Tibial nerve (tissue), 4 donors: Measurements from ENCODE around the gene MCC. TPM values are rescaled to one million over a fixed set of nuclear protein-coding genes. Genes with fewer than 3 reads are reported as not detected.

ENCODE experiments used
- DNase-seq, 2 donors: peaks; one replicate each; pipeline ENCODE4 v3.0.0-alpha.2; 2019; ENCODE audit warnings: low spot score in 2 of 2
- H3K27ac ChIP-seq, 4 donors: fragments of 200-600 bp; sonication (generic) in 3 of 4; one replicate each; pipeline ENCODE4 v1.5.1; 2017 to 2019; ENCODE audit warnings: mild to moderate bottlenecking in 1 of 4
- H3K27me3 ChIP-seq, 2 donors: fragments of 200-600 bp; sonication (generic) in 1 of 2; one replicate each; pipeline versions ENCODE4 v1.5.1 to v1.6.0; 2017 to 2019
- H3K36me3 ChIP-seq, 3 donors: fragments of 200-600 bp; sonication (generic); one replicate each; pipeline ENCODE4 v1.5.1; 2018 to 2019
- H3K4me1 ChIP-seq, 4 donors: fragments of 200-600 bp; sonication (generic) in 3 of 4; one replicate each; pipeline ENCODE4 v1.5.1; 2017 to 2019
- H3K4me3 ChIP-seq, 4 donors: fragments of 200-600 bp; sonication (generic) in 3 of 4; one replicate each; pipeline ENCODE4 v1.5.1; 2017 to 2019; ENCODE audit warnings: mild to moderate bottlenecking in 1 of 4, moderate library complexity in 1 of 4
- H3K9me3 ChIP-seq, 4 donors: fragments of 200-600 bp; sonication (generic) in 3 of 4; one replicate each; pipeline ENCODE4 v1.5.1; 2017 to 2019
- CTCF ChIP-seq, 5 experiments: fragments of 200-600 bp in 3 of 5; fragments of 450-650 bp in 2 of 5; sonication (generic) in 3 of 5; IDR thresholded peaks; one replicate each; pipeline ENCODE4 v1.5.1; 2016 to 2019; ENCODE audit warnings: antibody characterized with exemption in 5 of 5, mild to moderate bottlenecking in 3 of 5, moderate library complexity in 2 of 5
- EP300 ChIP-seq, 2 donors: sonication (generic); formaldehyde crosslinking; IDR thresholded peaks; one replicate each; pipeline ENCODE4 v1.6.1; 2017; ENCODE audit warnings: antibody characterized with exemption in 2 of 2, mild to moderate bottlenecking in 1 of 2
- POLR2A ChIP-seq, 2 donors: fragments of 450-650 bp; IDR thresholded peaks; one replicate each; pipeline ENCODE4 v1.6.1; 2017; ENCODE audit warnings: antibody characterized with exemption in 2 of 2, mild to moderate bottlenecking in 2 of 2, moderate library complexity in 2 of 2
- WGBS, 2 donors: methylation state at CpG; one replicate each; pipeline ENCODE4 v1.1.5; 2018; 5-methylcytosine and 5-hydroxymethylcytosine counted together
- total RNA-seq, 4 donors: library from RNA; depleted of rRNA; stranded (reverse); fragments of >200 nt; gene quantifications; one replicate each; pipeline ENCODE4 v1.1.0, GENCODE V29; 2016

MCC gene
- total RNA-seq, 4 donors from 2014 or later = 55.5 to 122 (median 80.9) TPM

GRCh38 chr5:113118765-113119164, 369.5 kb downstream of the MCC start:
- Histone ChIP-seq H3K4me3 (no peak overlapping the region), H3K4me1 (peaks cover 0 to 41% (median 6%) of the 10 kb centered on the region in 4 donors), H3K27ac (no peak overlapping the region), H3K27me3 (no peaks in the 10 kb centered on the region), H3K36me3 (peaks cover 0 to 17% (median 0%) of the 10 kb centered on the region in 3 donors), H3K9me3 (peaks cover 0 to 10% (median 0%) of the 10 kb centered on the region in 4 donors)
- no peak for TF ChIP-seq EP300 (IDR thresholded peaks at IDR 0.05)
- TF ChIP-seq POLR2A (IDR thresholded peaks at IDR 0.05) = no peak
- no peak for TF ChIP-seq CTCF (IDR thresholded peaks at IDR 0.05)
- 28 to 32% methylated on average over 7 of the region's 7 CpGs for WGBS, 2 donors
- no peak for DNase-seq

- no peaks in the 10 kb centered on the region for H3K27me3 ChIP-seq
- peaks cover 0 to 37% (median 6%) of the 10 kb centered on the region in 4 donors for H3K4me1 ChIP-seq
- no peak for DNase-seq
- WGBS, 2 donors = 66 to 70% methylated on average over 3 of the region's 3 CpGs
- peaks cover 0 to 17% (median 0%) of the 10 kb centered on the region in 3 donors for H3K36me3 ChIP-seq
- TF ChIP-seq CTCF (IDR thresholded peaks at IDR 0.05) (no peak), POLR2A (IDR thresholded peaks at IDR 0.05) (no peak), EP300 (IDR thresholded peaks at IDR 0.05) (no peak)
- H3K4me3 ChIP-seq = no peak overlapping the region
- no peak overlapping the region for H3K27ac ChIP-seq
- H3K9me3 ChIP-seq = peaks cover 0 to 10% (median 0%) of the 10 kb centered on the region in 4 donors
Observed at GRCh38 chr5:113118298-113118697, 370.0 kb downstream of the MCC start.

GRCh38 chr5:113117543-113118115, 370.6 kb downstream of the MCC start:
- no peak for DNase-seq
- peaks cover 0 to 34% (median 6%) of the 10 kb centered on the region in 4 donors for H3K4me1 ChIP-seq
- no peak for TF ChIP-seq POLR2A (IDR thresholded peaks at IDR 0.05)
- TF ChIP-seq CTCF (IDR thresholded peaks at IDR 0.05) = no peak
- no peak for TF ChIP-seq EP300 (IDR thresholded peaks at IDR 0.05)
- 75 to 79% methylated on average over 4 of the region's 4 CpGs for WGBS, 2 donors
- H3K4me3 ChIP-seq = no peak overlapping the region
- peaks cover 0 to 10% (median 0%) of the 10 kb centered on the region in 4 donors for H3K9me3 ChIP-seq
- H3K36me3 ChIP-seq = peaks cover 0 to 17% (median 0%) of the 10 kb centered on the region in 3 donors
- no peaks in the 10 kb centered on the region for H3K27me3 ChIP-seq
- no peak overlapping the region for H3K27ac ChIP-seq

GRCh38 chr5:113115956-113116355, 372.3 kb downstream of the MCC start:
- DNase-seq = no peak
- Histone ChIP-seq H3K27me3 (no peaks in the 10 kb centered on the region), H3K4me3 (no peak overlapping the region), H3K27ac (no peak overlapping the region), H3K4me1 (peaks cover 0 to 26% (median 6%) of the 10 kb centered on the region in 4 donors), H3K36me3 (peaks cover 0 to 17% (median 0%) of the 10 kb centered on the region in 3 donors), H3K9me3 (peaks cover 0 to 10% (median 0%) of the 10 kb centered on the region in 4 donors)
- TF ChIP-seq CTCF (IDR thresholded peaks at IDR 0.05) (no peak), POLR2A (IDR thresholded peaks at IDR 0.05) (no peak), EP300 (IDR thresholded peaks at IDR 0.05) (no peak)
- WGBS, 2 donors = 94 to 96% methylated on average over 4 of the region's 4 CpGs

GRCh38 chr5:113115061-113115460, 373.2 kb downstream of the MCC start:
- no peak overlapping the region for H3K27ac ChIP-seq
- 77 to 92% methylated on average over 8 of the region's 8 CpGs for WGBS, 2 donors
- TF ChIP-seq CTCF (IDR thresholded peaks at IDR 0.05) = no peak
- H3K4me3 ChIP-seq = no peak overlapping the region
- no peak for DNase-seq
- no peaks in the 10 kb centered on the region for H3K27me3 ChIP-seq
- peaks cover 0 to 17% (median 0%) of the 10 kb centered on the region in 3 donors for H3K36me3 ChIP-seq
- H3K4me1 ChIP-seq = peaks cover 0 to 23% (median 6%) of the 10 kb centered on the region in 4 donors
- H3K9me3 ChIP-seq = peaks cover 0 to 10% (median 0%) of the 10 kb centered on the region in 4 donors
